IMR-90 (cell line): ENCODE data around the gene RPUSD4. TPM values are rescaled to one million over a fixed set of nuclear protein-coding genes. Genes with fewer than 3 reads are reported as not detected.

ENCODE experiments used
- ATAC-seq: fragments of 200-7000 bp; cut with Tn5 transposase; 2 replicates; pipeline ENCODE4 v1.9.1; 2020; ENCODE audit warnings: low read depth, mild to moderate bottlenecking, moderate library complexity
- BruUV-seq: library from RNA; stranded (reverse); fragments of 400-500 nt; replicated peaks from 2 replicates; lab custom pipeline; 2021; lab: Mats Ljungman, UMichigan
- CTCF ChIA-PET: fragments of 300-600 bp; formaldehyde crosslinking; extraction: SDS; loops from one replicate; lab custom pipeline; 2021; ENCODE audit warnings: antibody characterized with exemption; lab: Yijun Ruan, JAX
- POLR2A ChIA-PET: fragments of 300-600 bp; sonication (Branson Sonifier 250); formaldehyde crosslinking; loops from one replicate; lab custom pipeline; 2022; ENCODE audit warnings: antibody characterized with exemption; ENCODE audit not compliant: unreplicated experiment; lab: Charles Lee
- DNase-seq: peaks from one replicate; pipeline ENCODE4 v3.0.0; 2013
- H2AFZ ChIP-seq: replicated peaks from 2 replicates; pipeline ENCODE3; 2013; ENCODE audit warnings: low read length, mild to moderate bottlenecking; ENCODE audit not compliant: poor library complexity
- H2AK5ac ChIP-seq: 2 replicates; pipeline ENCODE4 v1.6.1; 2013; ENCODE audit warnings: low read depth, low read length, inconsistent platforms
- H2AK9ac ChIP-seq: replicated peaks from 2 replicates; pipeline ENCODE3; 2013; ENCODE audit warnings: mild to moderate bottlenecking, low read depth, low read length, moderate library complexity; ENCODE audit not compliant: poor library complexity
- H2BK120ac ChIP-seq: 2 replicates; pipeline ENCODE4 v1.6.1; 2013; ENCODE audit warnings: low read depth, low read length, inconsistent platforms
- H2BK15ac ChIP-seq: 3 replicates; pipeline ENCODE4 v1.6.1; 2013; ENCODE audit warnings: low read depth, low read length, inconsistent platforms
- H2BK20ac ChIP-seq: 2 replicates; pipeline ENCODE4 v1.6.1; 2013; ENCODE audit warnings: low read depth, mild to moderate bottlenecking, inconsistent platforms, low read length, moderate library complexity
- H2BK5ac ChIP-seq: 2 replicates; pipeline ENCODE4 v1.6.1; 2013; ENCODE audit warnings: mild to moderate bottlenecking, low read depth, low read length, inconsistent platforms; ENCODE audit not compliant: poor library complexity, severe bottlenecking
- H3K14ac ChIP-seq: replicated peaks from 2 replicates; pipeline ENCODE4 v1.6.1; 2013; ENCODE audit warnings: low read depth, low read length, inconsistent platforms
- H3K18ac ChIP-seq: 2 replicates; pipeline ENCODE4 v1.6.1; 2013; ENCODE audit warnings: low read depth, low read length, control low read depth
- H3K23ac ChIP-seq: 2 replicates; pipeline ENCODE4 v1.6.1; 2013; ENCODE audit warnings: low read depth, low read length, inconsistent platforms
- H3K27ac ChIP-seq: 2 replicates; pipeline ENCODE4 v1.5.1; 2013; ENCODE audit warnings: mild to moderate bottlenecking, control low read depth, low read length; ENCODE audit not compliant: insufficient read depth
- H3K27me3 ChIP-seq: 2 replicates; pipeline ENCODE4 v1.6.1; 2013; ENCODE audit warnings: low read length; ENCODE audit not compliant: control insufficient read depth, insufficient read depth
- H3K36me3 ChIP-seq: 2 replicates; pipeline ENCODE4 v1.6.1; 2013; ENCODE audit warnings: low read length, mixed read lengths; ENCODE audit not compliant: control insufficient read depth, insufficient read depth
- H3K4ac ChIP-seq: 2 replicates; pipeline ENCODE4 v1.6.1; 2013; ENCODE audit warnings: low read depth, low read length, inconsistent platforms
- H3K4me1 ChIP-seq: 2 replicates; pipeline ENCODE4 v1.6.1; 2013; ENCODE audit warnings: low read length, mixed read lengths; ENCODE audit not compliant: control insufficient read depth, insufficient read depth
- H3K4me2 ChIP-seq: 2 replicates; pipeline ENCODE4 v1.6.1; 2013; ENCODE audit warnings: low read depth, mild to moderate bottlenecking, control low read depth, low read length, moderate library complexity
- H3K4me3 ChIP-seq: 2 replicates; pipeline ENCODE4 v1.5.1; 2013; ENCODE audit warnings: low read depth, mild to moderate bottlenecking, control low read depth, low read length, moderate library complexity; ENCODE audit not compliant: insufficient read depth
- H3K56ac ChIP-seq: 2 replicates; pipeline ENCODE4 v1.6.1; 2013; ENCODE audit warnings: low read length, inconsistent platforms; ENCODE audit not compliant: insufficient read depth; ENCODE audit errors: extremely low read depth
- H3K79me1 ChIP-seq, 2 experiments: 2 replicates each; pipeline ENCODE4 v1.6.1; 2013; ENCODE audit warnings: low read length in 2 of 2, inconsistent platforms in 1 of 2, low read depth in 1 of 2
- H3K9ac ChIP-seq: 2 replicates; pipeline ENCODE4 v1.6.1; 2013; ENCODE audit warnings: low read depth, low read length, control low read depth
- H3K9me1 ChIP-seq: 2 replicates; pipeline ENCODE4 v1.6.1; 2013; ENCODE audit warnings: low read length, inconsistent platforms; ENCODE audit not compliant: insufficient read depth
- H3K9me3 ChIP-seq: 2 replicates; pipeline ENCODE4 v1.6.1; 2013; ENCODE audit warnings: low read length; ENCODE audit not compliant: control insufficient read depth, insufficient read depth
- H4K20me1 ChIP-seq: 2 replicates; pipeline ENCODE4 v1.6.1; 2013; ENCODE audit warnings: low read length, inconsistent platforms; ENCODE audit not compliant: insufficient read depth
- H4K5ac ChIP-seq: 2 replicates; pipeline ENCODE4 v1.6.1; 2013; ENCODE audit warnings: mild to moderate bottlenecking, low read depth, low read length, control low read depth
- H4K8ac ChIP-seq, 2 experiments: 2 replicates each; pipeline ENCODE4 v1.6.1; 2013; ENCODE audit warnings: low read depth in 2 of 2, low read length in 2 of 2, control low read depth in 1 of 2, inconsistent platforms in 1 of 2
- H4K91ac ChIP-seq: 2 replicates; pipeline ENCODE4 v1.6.1; 2013; ENCODE audit warnings: low read depth, low read length, inconsistent platforms; ENCODE audit not compliant: insufficient read depth
- CEBPB ChIP-seq: IDR thresholded peaks from 2 replicates; pipeline ENCODE4 v1.6.1; 2012; ENCODE audit warnings: low read depth, low read length, improper control_type of control experiment
- NFE2L2 ChIP-seq: fragments of 150-350 bp; IDR thresholded peaks from 2 replicates; pipeline ENCODE4 v1.6.1; 2016; ENCODE audit warnings: low read depth, mild to moderate bottlenecking, low read length
- RCOR1 ChIP-seq: IDR thresholded peaks from 2 replicates; pipeline ENCODE4 v1.6.1; 2012; ENCODE audit warnings: mild to moderate bottlenecking, low read length, improper control_type of control experiment; ENCODE audit not compliant: insufficient replicate concordance
- RFX5 ChIP-seq: IDR thresholded peaks from 2 replicates; pipeline ENCODE4 v1.8.0; 2012; ENCODE audit warnings: low read depth, mild to moderate bottlenecking, low read length, moderate library complexity
- SMC3 ChIP-seq: fragments of 150-350 bp; IDR thresholded peaks from 2 replicates; pipeline ENCODE4 v1.6.1; 2016; ENCODE audit warnings: low read depth, mild to moderate bottlenecking, antibody characterized with exemption, low read length, moderate library complexity
- USF2 ChIP-seq: fragments of 150-350 bp; IDR thresholded peaks from 2 replicates; pipeline ENCODE4 v1.6.1; 2017; ENCODE audit warnings: mild to moderate bottlenecking, antibody characterized with exemption, low read length, low read depth
- WGBS, 2 experiments: methylation state at CpG; one replicate each; pipeline versions ENCODE4 v1.1.5 to v1.1.7; 2013; ENCODE audit warnings: missing lambda C conversion rate in 2 of 2; ENCODE audit not compliant: insufficient read length in 1 of 2; ENCODE audit errors: extremely low coverage in 2 of 2; 5-methylcytosine and 5-hydroxymethylcytosine counted together
- dilution Hi-C: fragments of 300-500 bp; cut with HindIII; formaldehyde crosslinking; loops from one replicate; pipeline ENCODE4 v1.14.3; 2018; ENCODE audit warnings: low sequenced_read_pairs; ENCODE audit not compliant: unreplicated experiment
- in situ Hi-C: fragments of 300-500 bp; cut with MboI; formaldehyde crosslinking; loops from 3 replicates; pipeline ENCODE4 v1.14.3; 2019; ENCODE audit warnings: low sequenced_read_pairs, inconsistent platforms, mixed read lengths
- intact Hi-C: fragments of 100-400 bp; cut with micrococcal nuclease; formaldehyde crosslinking; loops from 2 replicates; pipeline ENCODE4 v1.10.0; 2022
- polyA plus RNA-seq, 3 experiments: library from polyadenylated mRNA; depleted of rRNA; stranded (reverse); fragments of >200 nt; gene quantifications; 2 replicates each; pipeline ENCODE4 v1.2.3, GENCODE V29; 2012; ENCODE audit warnings: low replicate concordance in 1 of 3
- total RNA-seq: library from RNA; depleted of rRNA; stranded (reverse); fragments of >200 nt; gene quantifications from 2 replicates; pipeline ENCODE4 v1.2.3, GENCODE V29; 2012
- TF ChIP-seq, protein P1 (sequence below): fragments of 150-350 bp; IDR thresholded peaks from 2 replicates; pipeline ENCODE4 v1.6.1; 2016; ENCODE audit warnings: low read depth, mild to moderate bottlenecking, low read length, moderate library complexity, borderline replicate concordance
- TF ChIP-seq, protein P2 (sequence below): conservative IDR thresholded peaks from 2 replicates; pipeline ENCODE4 v1.5.1; 2012; ENCODE audit warnings: mild to moderate bottlenecking, low read depth, low read length, improper control_type of control experiment

The RPUSD4 gene
- total and polyA plus RNA-seq, 2 of the 4 experiments (the other 2 are of a cell fraction) = 22.1 to 30.6 TPM

DNA sequence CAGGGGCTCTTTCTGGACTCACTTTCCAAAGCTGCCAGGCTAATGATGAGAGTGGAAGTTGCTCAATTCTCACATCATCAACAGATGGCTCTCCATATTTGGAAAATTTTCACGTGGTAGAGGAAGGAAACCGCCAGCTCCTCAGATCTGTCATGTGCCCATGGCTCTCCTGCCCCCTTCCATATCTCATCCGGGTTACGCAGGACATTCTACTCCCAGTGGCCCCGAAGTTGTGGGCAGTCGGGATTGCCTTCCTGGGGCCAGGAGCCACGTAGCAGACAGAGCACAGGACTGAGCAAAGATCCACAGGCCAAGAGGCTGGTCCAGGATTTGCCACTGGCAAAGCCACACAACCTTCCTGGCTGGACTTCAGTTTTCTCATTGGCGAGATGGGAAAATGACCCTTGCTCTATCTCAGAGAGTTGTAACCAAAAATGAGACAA lies 38.8 kb downstream of the RPUSD4 start:
- Histone ChIP-seq H2BK15ac (no peak overlapping the region), H3K27ac (no peak overlapping the region), H3K27me3 (peaks cover 37% of the 10 kb centered on the region), H3K18ac (no peak overlapping the region), H4K5ac (no peak overlapping the region; the same call in 1 of the 2 replicates), H3K36me3 (no peaks in the 10 kb centered on the region), H3K23ac (no peak overlapping the region), H4K8ac (no peak overlapping the region; a peak in 1 of 4 replicates), H2BK5ac (no peak overlapping the region), H2BK20ac (no peak overlapping the region), H3K9ac (no peak overlapping the region), H3K14ac (no peak overlapping the region), H2BK120ac (no peak overlapping the region), H3K4ac (no peak overlapping the region), H3K4me3 (no peak overlapping the region), H3K4me2 (no peak overlapping the region), H4K20me1 (no peaks in the 10 kb centered on the region), H2AK9ac (no peak overlapping the region), H3K9me1 (no peaks in the 10 kb centered on the region; the same call in 1 of the 2 replicates), H2AFZ (no peak overlapping the region), H3K9me3 (no peaks in the 10 kb centered on the region), H3K79me1 (no peaks in the 10 kb centered on the region), H2AK5ac (no peak overlapping the region), H3K4me1 (peaks cover 2% of the 10 kb centered on the region; the same call in 1 of the 2 replicates), H3K56ac (no peak overlapping the region), H4K91ac (no peak overlapping the region)
- intact Hi-C loops = no loop called here
- in situ Hi-C loops = no loop called here
- dilution Hi-C loops = no loop called here
- WGBS, 2 experiments = 100% methylated on average over 1 of the region's 8 CpGs; no CpG with 5 or more reads in 1 of the 2 experiments
- ATAC-seq = peak; percentile 53; the same call in 1 of the 2 replicates
- no peak for TF ChIP-seq SMC3
- TF ChIP-seq CEBPB = peak; percentile 46
- TF ChIP-seq RFX5 = no peak
- no peak for TF ChIP-seq RCOR1
- TF ChIP-seq USF2 = 0 out of 2 replicates have a peak, but pooled peaks have one; percentile 17
- TF ChIP-seq, protein P1, sequence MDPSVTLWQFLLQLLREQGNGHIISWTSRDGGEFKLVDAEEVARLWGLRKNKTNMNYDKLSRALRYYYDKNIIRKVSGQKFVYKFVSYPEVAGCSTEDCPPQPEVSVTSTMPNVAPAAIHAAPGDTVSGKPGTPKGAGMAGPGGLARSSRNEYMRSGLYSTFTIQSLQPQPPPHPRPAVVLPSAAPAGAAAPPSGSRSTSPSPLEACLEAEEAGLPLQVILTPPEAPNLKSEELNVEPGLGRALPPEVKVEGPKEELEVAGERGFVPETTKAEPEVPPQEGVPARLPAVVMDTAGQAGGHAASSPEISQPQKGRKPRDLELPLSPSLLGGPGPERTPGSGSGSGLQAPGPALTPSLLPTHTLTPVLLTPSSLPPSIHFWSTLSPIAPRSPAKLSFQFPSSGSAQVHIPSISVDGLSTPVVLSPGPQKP = no peak
- no peak for TF ChIP-seq NFE2L2
- TF ChIP-seq, protein P2, sequence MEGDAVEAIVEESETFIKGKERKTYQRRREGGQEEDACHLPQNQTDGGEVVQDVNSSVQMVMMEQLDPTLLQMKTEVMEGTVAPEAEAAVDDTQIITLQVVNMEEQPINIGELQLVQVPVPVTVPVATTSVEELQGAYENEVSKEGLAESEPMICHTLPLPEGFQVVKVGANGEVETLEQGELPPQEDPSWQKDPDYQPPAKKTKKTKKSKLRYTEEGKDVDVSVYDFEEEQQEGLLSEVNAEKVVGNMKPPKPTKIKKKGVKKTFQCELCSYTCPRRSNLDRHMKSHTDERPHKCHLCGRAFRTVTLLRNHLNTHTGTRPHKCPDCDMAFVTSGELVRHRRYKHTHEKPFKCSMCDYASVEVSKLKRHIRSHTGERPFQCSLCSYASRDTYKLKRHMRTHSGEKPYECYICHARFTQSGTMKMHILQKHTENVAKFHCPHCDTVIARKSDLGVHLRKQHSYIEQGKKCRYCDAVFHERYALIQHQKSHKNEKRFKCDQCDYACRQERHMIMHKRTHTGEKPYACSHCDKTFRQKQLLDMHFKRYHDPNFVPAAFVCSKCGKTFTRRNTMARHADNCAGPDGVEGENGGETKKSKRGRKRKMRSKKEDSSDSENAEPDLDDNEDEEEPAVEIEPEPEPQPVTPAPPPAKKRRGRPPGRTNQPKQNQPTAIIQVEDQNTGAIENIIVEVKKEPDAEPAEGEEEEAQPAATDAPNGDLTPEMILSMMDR = no peak
- no TSS peak for BruUV-seq
- ChIA-PET POLR2A (no interaction called here), CTCF (no interaction called here)
- peak; percentile 53 for DNase-seq
